Endodermal cell (in vitro differentiated cells): ENCODE measurements around the gene CNOT6. TPM values are rescaled to one million over a fixed set of nuclear protein-coding genes. Genes with fewer than 3 reads are reported as not detected.

Experiments used
- DNase-seq: peaks from one replicate; pipeline ENCODE4 v3.0.0-alpha.2; 2017
- H3K27ac ChIP-seq: 2 replicates; pipeline ENCODE4 v1.5.1; 2013; ENCODE audit warnings: mild to moderate bottlenecking, low read depth, low read length, moderate library complexity
- H3K27me3 ChIP-seq: 2 replicates; pipeline ENCODE4 v1.6.1; 2013; ENCODE audit warnings: mild to moderate bottlenecking, low read length, moderate library complexity; ENCODE audit not compliant: insufficient read depth, control insufficient read depth, poor library complexity, severe bottlenecking
- H3K36me3 ChIP-seq: 2 replicates; pipeline ENCODE4 v1.7.0; 2013; ENCODE audit warnings: mild to moderate bottlenecking, low read length, moderate library complexity; ENCODE audit not compliant: control insufficient read depth, insufficient read depth
- H3K4me1 ChIP-seq: one replicate; pipeline ENCODE4 v1.7.0; 2013; ENCODE audit warnings: low read length; ENCODE audit not compliant: control insufficient read depth, insufficient read depth
- H3K4me3 ChIP-seq: 2 replicates; pipeline ENCODE4 v1.5.1; 2013; ENCODE audit warnings: mild to moderate bottlenecking, low read length, moderate library complexity
- H3K9ac ChIP-seq: 2 replicates; pipeline ENCODE4 v1.6.1; 2013; ENCODE audit warnings: mild to moderate bottlenecking, low read length, moderate library complexity; ENCODE audit not compliant: poor library complexity, severe bottlenecking; ENCODE audit errors: extremely low read depth
- H3K9me3 ChIP-seq: 2 replicates; pipeline ENCODE4 v1.6.1; 2013; ENCODE audit warnings: mild to moderate bottlenecking, low read length, moderate library complexity; ENCODE audit not compliant: control insufficient read depth
- H3K27ac Mint-ChIP-seq: 2 replicates; pipeline ENCODE4 v1.8.0; 2020; ENCODE audit warnings: mixed read lengths
- H3K27me3 Mint-ChIP-seq: 2 replicates; pipeline ENCODE4 v1.8.0; 2021; ENCODE audit warnings: mild to moderate bottlenecking, mixed read lengths; ENCODE audit not compliant: insufficient read depth
- H3K36me3 Mint-ChIP-seq: 2 replicates; pipeline ENCODE4 v1.8.0; 2020; ENCODE audit warnings: low read depth, mixed read lengths
- H3K4me1 Mint-ChIP-seq: 2 replicates; pipeline ENCODE4 v1.8.0; 2020; ENCODE audit warnings: mixed read lengths
- H3K4me3 Mint-ChIP-seq: 2 replicates; pipeline ENCODE4 v1.8.0; 2020; ENCODE audit warnings: mild to moderate bottlenecking, moderate library complexity, mixed read lengths
- H3K9me3 Mint-ChIP-seq: 2 replicates; pipeline ENCODE4 v1.8.0; 2020; ENCODE audit warnings: mild to moderate bottlenecking, mixed read lengths
- WGBS, 2 experiments: methylation state at CpG; one replicate each; pipeline versions ENCODE4 v1.1.5 to v1.1.7; 2013; ENCODE audit warnings: missing lambda C conversion rate in 2 of 2, mixed read lengths in 1 of 2; ENCODE audit not compliant: insufficient coverage in 1 of 2, insufficient read length in 1 of 2; 5-methylcytosine and 5-hydroxymethylcytosine counted together
- total RNA-seq, 2 donors: library from RNA; stranded (reverse); fragmentation: NEBNext Ultra II Directional in 1 of 2; extraction: Animal tissue kit (Norgen Biotek cat#: 25700) in 1 of 2; gene quantifications; 2 replicates in 1 of 2; 3 replicates in 1 of 2; pipeline ENCODE4 v1.2.1, GENCODE V29; 2021
- TF ChIP-seq, protein P1 (sequence below): fragments of 200-600 bp; sonication (generic); conservative IDR thresholded peaks from 2 replicates; pipeline ENCODE4 v1.5.0; 2021; ENCODE audit warnings: antibody characterized with exemption, mild to moderate bottlenecking

CNOT6 gene
- total RNA-seq, 2 donors from 2014 or later: 40.4 to 42.9 TPM

- Mint-ChIP-seq H3K27ac (no peak overlapping the region), H3K27me3 (peaks cover 1% of the 10 kb centered on the region), H3K4me1 (no peaks in the 10 kb centered on the region), H3K9me3 (peaks cover 47% of the 10 kb centered on the region), H3K36me3 (no peaks in the 10 kb centered on the region), H3K4me3 (no peak overlapping the region)
- Histone ChIP-seq H3K36me3 (no peaks in the 10 kb centered on the region), H3K27me3 (no peaks in the 10 kb centered on the region), H3K9me3 (peaks cover 3% of the 10 kb centered on the region), H3K27ac (no peak overlapping the region), H3K4me1 (no peaks in the 10 kb centered on the region), H3K9ac (no peak overlapping the region), H3K4me3 (no peak overlapping the region)
- TF ChIP-seq, protein P1, sequence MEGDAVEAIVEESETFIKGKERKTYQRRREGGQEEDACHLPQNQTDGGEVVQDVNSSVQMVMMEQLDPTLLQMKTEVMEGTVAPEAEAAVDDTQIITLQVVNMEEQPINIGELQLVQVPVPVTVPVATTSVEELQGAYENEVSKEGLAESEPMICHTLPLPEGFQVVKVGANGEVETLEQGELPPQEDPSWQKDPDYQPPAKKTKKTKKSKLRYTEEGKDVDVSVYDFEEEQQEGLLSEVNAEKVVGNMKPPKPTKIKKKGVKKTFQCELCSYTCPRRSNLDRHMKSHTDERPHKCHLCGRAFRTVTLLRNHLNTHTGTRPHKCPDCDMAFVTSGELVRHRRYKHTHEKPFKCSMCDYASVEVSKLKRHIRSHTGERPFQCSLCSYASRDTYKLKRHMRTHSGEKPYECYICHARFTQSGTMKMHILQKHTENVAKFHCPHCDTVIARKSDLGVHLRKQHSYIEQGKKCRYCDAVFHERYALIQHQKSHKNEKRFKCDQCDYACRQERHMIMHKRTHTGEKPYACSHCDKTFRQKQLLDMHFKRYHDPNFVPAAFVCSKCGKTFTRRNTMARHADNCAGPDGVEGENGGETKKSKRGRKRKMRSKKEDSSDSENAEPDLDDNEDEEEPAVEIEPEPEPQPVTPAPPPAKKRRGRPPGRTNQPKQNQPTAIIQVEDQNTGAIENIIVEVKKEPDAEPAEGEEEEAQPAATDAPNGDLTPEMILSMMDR: no peak
- 79 to 87% methylated on average over 8 to 9 of the region's 9 CpGs for WGBS, 2 experiments
- no peak for DNase-seq
Observed at GRCh38 chr5:180461303-180461702, 32.9 kb upstream of the CNOT6 start.

DNA sequence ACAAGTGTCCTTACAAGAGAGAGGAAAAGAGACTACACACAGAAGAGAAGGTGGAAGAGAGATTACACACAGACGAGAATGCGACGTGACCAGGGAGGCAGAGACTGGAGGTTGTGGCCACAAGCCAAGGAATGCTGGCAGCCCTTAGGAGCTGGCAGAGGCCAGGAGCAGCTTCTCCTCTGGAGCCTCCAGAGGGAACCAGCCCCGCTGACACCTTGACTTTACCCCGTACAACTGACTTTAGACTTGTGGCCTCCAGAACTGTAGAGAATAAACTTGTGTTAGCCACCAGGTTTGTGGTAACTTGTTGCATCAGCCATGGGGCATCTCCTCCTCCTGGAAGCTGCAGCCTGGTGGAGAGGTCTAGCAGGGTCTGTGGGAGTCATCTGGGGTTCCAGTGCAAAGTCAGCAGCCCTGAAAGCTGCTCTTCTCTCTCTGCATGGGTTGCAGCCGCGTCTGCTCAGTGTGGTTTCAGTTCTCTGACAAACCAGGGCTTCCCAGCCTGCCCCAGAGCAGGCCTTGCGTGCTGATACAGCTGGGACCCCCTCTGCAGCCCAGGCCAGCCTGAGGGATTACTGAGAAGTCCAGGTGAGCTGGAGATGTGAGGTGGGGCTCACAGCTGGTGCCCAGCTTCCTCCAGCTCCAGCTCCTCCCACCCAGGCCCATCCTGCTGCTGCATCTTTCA, 30.8 kb upstream of the CNOT6 start:
- no peaks in the 10 kb centered on the region for H3K36me3 Mint-ChIP-seq
- DNase-seq: no peak
- TF ChIP-seq, protein P1: no peak
- H3K27ac Mint-ChIP-seq: no peak overlapping the region
- no peak overlapping the region for H3K9ac ChIP-seq
- no peaks in the 10 kb centered on the region for H3K4me1 Mint-ChIP-seq
- no peaks in the 10 kb centered on the region for H3K36me3 ChIP-seq
- 74 to 78% methylated on average over 5 to 8 of the region's 8 CpGs for WGBS, 2 experiments
- no peaks in the 10 kb centered on the region for H3K4me1 ChIP-seq
- peaks cover 1% of the 10 kb centered on the region for H3K27me3 Mint-ChIP-seq
- no peak overlapping the region for H3K4me3 ChIP-seq
- no peak overlapping the region for H3K27ac ChIP-seq
- H3K9me3 ChIP-seq: peaks cover 3% of the 10 kb centered on the region
- peaks cover 30% of the 10 kb centered on the region for H3K9me3 Mint-ChIP-seq
- H3K27me3 ChIP-seq: no peaks in the 10 kb centered on the region
- no peak overlapping the region for H3K4me3 Mint-ChIP-seq

GRCh38 chr5:180463916-180464602, 30.1 kb upstream of the CNOT6 start:
- Histone ChIP-seq H3K27ac (no peak overlapping the region), H3K4me3 (no peak overlapping the region), H3K9ac (no peak overlapping the region), H3K27me3 (no peaks in the 10 kb centered on the region), H3K36me3 (no peaks in the 10 kb centered on the region), H3K9me3 (peaks cover 3% of the 10 kb centered on the region), H3K4me1 (no peaks in the 10 kb centered on the region)
- WGBS, 2 experiments: 86 to 100% methylated on average over 3 to 13 of the region's 13 CpGs
- TF ChIP-seq, protein P1: no peak
- DNase-seq: no peak
- peaks cover 1% of the 10 kb centered on the region for H3K27me3 Mint-ChIP-seq
- no peak overlapping the region for H3K27ac Mint-ChIP-seq
- no peak overlapping the region for H3K4me3 Mint-ChIP-seq
- H3K4me1 Mint-ChIP-seq: no peaks in the 10 kb centered on the region
- no peaks in the 10 kb centered on the region for H3K36me3 Mint-ChIP-seq
- peaks cover 25% of the 10 kb centered on the region for H3K9me3 Mint-ChIP-seq
